ENCODE data around the gene BCL7A.

The BCL7A gene

DNA sequence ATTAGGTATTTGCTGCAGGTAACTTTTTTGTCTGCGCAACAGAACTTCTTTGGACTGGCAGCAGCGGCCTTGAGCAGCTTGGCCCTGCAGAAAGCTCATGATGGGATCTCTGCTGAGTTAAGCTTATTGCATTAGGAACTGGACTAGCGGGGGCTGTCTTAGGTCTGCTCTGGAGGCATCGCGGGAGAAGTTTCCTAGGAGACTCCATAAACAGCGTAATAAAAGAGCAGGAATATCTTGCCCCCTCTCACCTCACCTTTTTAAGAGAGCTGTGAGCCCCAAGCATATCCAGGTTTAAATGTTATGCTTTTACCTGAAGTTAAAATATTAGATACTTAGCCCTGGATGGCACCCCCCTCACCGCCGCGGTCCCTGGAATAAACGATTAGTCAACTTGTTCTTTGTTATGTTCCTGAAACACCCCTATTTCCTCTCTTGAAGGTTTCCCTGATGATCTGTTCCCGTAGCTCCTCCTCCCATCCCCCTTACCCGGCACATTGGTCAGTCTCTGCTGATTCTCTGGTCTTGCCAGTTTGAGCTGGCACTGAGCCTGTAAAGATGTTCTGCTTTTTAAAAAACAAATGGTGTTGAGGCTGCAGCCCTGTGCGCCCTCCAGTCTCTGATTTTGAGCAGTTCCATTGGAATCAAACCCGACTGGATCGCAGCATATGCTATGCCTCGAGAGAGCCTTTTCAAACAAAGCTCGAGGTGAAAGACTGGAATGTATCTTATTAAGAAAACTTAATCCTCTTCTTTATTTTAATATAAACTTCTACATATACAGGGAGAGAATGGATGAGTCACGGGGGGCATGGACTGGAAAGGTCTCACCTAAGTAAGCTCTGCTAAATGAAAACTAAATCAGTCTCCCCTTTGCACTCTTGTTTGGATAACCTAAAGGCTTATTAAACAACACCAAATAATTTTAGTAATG is 58.7 kb downstream of the BCL7A start:
- peak; percentile 54 for DNase-seq

DNA sequence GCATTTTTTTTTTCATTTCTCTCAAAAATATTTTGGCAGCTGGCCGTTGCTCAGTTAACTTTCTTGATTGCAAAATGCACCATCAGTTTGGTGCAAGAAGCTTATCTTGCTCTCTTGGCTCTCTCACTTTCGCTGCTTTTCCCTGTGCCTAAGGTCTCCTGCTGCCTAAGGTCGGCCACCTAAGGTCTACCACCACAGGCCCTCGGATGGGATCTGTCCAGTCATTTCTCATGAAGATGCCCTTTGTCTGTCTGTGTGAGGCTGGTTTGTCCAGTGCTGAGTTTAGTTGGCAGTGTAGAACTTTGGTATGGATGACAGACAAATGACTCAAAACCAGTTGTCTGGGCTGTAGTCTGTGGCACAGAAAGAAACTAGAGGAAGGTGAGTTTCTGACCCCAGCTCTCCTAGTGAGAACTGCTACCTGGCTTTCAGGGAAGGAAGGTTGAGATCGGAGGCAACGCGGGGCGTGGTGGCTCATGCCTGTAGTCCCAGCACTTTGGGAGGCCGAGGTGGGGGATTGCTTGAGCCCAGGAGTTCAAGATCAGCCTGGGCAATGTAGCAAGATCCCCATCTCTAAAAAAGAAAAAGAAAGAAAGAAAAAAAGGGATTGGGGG is 59.5 kb downstream of the BCL7A start:
- no peak for DNase-seq

GRCh38 chr12:122081697-122082221 is 60.1 kb downstream of the BCL7A start:
- DNase-seq, result peak; percentile 33

DNA sequence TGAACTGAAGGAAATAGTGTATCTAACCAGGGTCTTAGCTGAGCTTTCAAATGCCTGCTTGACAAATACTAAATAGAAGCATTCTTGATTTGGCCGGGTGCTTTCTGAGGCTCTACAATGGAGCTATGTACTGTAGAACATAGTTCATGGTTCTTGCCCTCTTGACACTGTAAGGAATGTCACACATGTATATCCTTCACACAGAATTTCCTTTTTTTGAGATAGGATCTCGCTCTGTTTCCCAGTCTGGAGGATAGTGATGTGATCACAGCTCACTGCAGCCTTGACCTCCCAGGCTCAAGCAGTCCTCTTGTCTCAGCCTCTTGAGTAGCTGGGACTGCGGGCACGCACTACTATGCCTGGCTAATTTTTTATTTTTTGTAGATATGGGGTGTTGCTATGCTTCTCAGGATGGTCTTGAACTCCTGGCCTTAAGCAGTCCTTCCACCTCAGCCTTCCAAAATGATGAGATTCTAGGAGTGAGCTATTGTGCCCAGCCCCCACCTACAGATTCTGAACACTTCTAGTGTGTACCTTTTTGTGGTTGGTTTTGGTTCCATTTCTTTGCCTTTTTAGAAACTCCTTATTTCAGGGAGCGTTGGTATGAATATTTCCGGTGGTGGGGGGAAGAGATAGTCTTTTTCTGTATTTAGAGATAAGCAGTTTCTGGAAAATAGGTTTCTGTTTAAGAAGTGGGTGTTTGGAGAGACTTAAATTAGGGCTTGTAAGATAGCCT is 61.1 kb downstream of the BCL7A start:
- no peak for DNase-seq

- DNase-seq, result no peak
Measured at GRCh38 chr12:122084857-122085405, 63.2 kb downstream of the BCL7A start.

DNA sequence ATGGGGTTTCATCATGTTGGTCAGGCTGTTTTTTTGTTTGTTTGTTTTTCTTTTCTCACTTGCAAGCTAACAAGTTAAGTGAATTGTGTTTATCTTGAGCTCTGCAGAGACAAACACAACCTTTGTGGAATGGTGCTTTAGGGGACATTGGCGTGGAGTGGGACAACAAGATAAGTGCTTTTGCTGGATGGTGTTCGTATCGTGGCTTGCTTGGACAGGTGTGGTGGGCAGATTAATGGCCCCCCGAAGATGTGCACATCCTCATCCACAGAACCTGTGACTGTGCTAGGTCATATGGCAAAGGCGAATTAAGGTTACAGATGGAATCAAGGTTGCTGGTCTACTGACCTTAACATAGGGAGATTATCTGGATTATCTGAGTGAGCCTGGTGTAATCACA is 63.9 kb downstream of the BCL7A start:
- no peak for DNase-seq

- DNase-seq, result no peak
Measured at GRCh38 chr12:122086116-122086515, 64.4 kb downstream of the BCL7A start.

DNA sequence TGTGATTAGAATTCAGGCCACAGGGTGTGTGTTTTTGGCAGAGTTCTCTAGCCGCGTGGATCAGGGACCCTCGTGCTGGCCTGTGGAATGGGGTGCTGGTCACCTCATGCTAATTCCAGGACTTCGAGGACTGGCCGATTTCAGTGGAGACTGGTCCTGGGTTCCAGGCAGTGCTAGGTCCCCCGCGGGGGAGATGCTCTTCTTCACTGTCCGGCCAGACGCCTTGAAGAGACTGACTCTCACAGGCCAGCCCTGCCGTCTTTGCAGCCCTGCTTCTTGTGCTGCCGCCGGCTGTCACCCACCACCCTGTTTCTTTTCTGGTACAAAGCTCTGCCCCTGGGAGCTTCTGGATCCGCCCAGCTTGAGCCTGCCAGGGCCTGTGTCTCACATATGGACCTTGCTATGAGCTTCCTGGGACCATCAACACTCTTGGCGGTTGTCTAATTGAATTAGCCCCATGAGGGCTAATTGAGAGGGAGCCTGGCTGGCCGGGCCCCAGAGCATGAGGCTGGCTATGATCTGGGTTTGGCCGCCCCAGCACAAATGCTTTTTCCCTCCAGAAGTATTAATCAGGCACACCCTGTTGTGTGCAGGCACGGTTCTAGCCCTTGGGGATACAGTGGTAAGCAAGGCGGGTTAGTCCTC is 65.1 kb downstream of the BCL7A start:
- no peak for DNase-seq

DNA sequence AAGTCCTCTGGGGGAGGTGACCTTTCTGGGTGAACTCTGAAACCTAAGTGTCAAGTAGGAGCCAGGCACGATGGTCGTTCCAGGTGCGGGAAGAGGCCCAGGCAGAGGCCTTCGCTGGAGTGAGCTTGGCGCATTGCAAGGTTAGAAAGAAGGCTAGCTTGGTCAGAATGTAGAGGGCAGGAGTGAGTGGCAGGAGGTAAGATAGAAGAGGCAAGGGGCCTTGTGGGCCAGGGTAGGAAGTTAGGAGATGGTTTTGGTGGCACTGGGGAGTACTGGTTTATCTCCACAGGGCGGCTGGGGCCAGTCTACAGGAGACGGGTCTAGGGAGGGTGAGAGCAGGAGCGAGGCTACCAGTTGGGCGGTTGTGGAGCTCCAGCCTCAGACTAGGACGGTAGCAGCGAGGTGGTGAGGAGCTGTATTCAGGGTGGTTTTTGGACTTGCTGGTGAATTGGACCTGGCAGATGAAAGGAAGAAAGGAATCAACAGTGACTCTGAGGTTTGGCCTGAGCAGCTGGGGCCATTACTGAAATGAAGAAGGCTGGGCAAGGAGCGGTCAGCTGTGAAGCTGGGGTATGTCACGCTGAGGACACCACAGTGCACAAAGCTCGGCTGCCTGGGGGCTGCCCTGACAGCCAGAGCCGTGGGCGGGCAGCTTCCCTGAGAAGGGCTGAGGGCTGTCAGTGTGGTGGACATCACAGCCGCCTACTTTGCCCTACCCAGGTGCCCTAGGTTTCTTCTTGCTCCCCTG is 65.9 kb downstream of the BCL7A start:
- no peak for DNase-seq

- DNase-seq, result no peak
Measured at GRCh38 chr12:122088179-122088810, 66.6 kb downstream of the BCL7A start.

GRCh38 chr12:122089077-122089476 is 67.4 kb downstream of the BCL7A start:
- DNase-seq, result no peak

DNA sequence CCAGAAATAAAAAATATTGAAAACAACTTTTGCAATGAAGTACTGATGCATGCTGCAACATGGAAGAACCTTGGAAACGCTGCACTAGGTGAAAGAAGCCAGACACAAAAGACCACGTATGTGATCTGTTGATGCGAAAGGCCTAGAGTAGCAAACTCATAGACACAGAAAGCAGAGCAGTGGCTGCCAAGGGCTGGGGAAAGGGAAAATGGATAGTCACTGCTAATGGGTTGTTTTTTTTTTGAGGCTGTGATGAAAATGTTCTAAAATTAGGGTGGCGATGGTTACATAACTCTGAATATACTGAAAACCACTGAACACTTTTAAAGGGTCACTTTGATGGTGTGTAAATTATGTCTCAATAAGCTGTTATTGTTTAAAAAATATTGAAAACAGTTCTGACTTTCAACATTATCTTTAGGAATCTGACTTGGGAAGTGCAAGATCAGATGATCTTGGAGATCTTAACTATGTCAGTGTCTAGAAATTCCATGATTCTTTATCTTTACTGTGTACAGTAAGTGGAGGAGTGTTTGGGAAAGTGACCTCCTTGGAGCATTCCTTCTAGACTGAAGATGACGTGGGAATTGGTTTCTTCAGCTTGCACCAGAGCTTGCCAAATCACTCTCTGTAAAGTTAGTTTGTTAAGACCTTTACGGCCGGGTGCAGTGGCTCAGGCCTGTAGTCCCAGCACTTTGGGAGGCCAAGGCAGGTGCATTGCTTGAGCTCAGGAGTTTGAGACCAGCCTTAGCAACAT is 69.3 kb downstream of the BCL7A start:
- DNase-seq, result no peak

GRCh38 chr12:122093098-122093883 is 71.6 kb downstream of the BCL7A start:
- no peak for DNase-seq

GRCh38 chr12:122094137-122094734 is 72.6 kb downstream of the BCL7A start:
- DNase-seq, result no peak

GRCh38 chr12:122094735-122095631 is 73.3 kb downstream of the BCL7A start:
- no peak for DNase-seq

- no peak for DNase-seq
Measured at GRCh38 chr12:122096014-122096413, 74.3 kb downstream of the BCL7A start.

- no peak for DNase-seq
Measured at GRCh38 chr12:122096591-122097149, 75.0 kb downstream of the BCL7A start.

- DNase-seq, result no peak
Measured at GRCh38 chr12:122097584-122097926, 75.9 kb downstream of the BCL7A start.
